Ishikawa (cell line): Measurements from ENCODE around the gene RSPH3.

Source experiments
- CEBPB ChIP-seq: IDR thresholded peaks from 2 replicates; pipeline ENCODE4 v1.6.1; 2012
- CREB1 ChIP-seq: IDR thresholded peaks from 2 replicates; pipeline ENCODE4 v1.6.1; 2012; ENCODE audit warnings: low read depth
- EGR1 ChIP-seq: IDR thresholded peaks from 2 replicates; pipeline ENCODE4 v1.6.1; 2012
- EP300 ChIP-seq: IDR thresholded peaks from 2 replicates; pipeline ENCODE4 v1.6.1; 2012; ENCODE audit warnings: borderline replicate concordance
- FOXM1 ChIP-seq: IDR thresholded peaks from 2 replicates; pipeline ENCODE4 v1.6.1; 2012; ENCODE audit warnings: low read depth, borderline replicate concordance
- NFIC ChIP-seq: IDR thresholded peaks from 2 replicates; pipeline ENCODE4 v1.6.1; 2012
- RAD21 ChIP-seq: IDR thresholded peaks from 2 replicates; pipeline ENCODE4 v1.6.1; 2012; ENCODE audit warnings: low read depth
- TAF1 ChIP-seq: IDR thresholded peaks from 2 replicates; pipeline ENCODE4 v1.6.1; 2012; ENCODE audit warnings: low read depth, mild to moderate bottlenecking
- TCF12 ChIP-seq: IDR thresholded peaks from 2 replicates; pipeline ENCODE4 v1.6.1; 2012; ENCODE audit warnings: low read depth
- TEAD4 ChIP-seq: IDR thresholded peaks from 2 replicates; pipeline ENCODE4 v1.6.1; 2012
- YY1 ChIP-seq: IDR thresholded peaks from 2 replicates; pipeline ENCODE4 v1.6.1; 2012; ENCODE audit warnings: low read depth
- ZBTB7A ChIP-seq: IDR thresholded peaks from 2 replicates; pipeline ENCODE4 v1.6.1; 2012; ENCODE audit warnings: low read depth
- TF ChIP-seq, protein P1 (sequence below): IDR thresholded peaks from 2 replicates; pipeline ENCODE4 v1.6.1; 2012
- TF ChIP-seq, protein P2 (sequence below): IDR thresholded peaks from 2 replicates; pipeline ENCODE4 v1.6.1; 2012; ENCODE audit warnings: low read depth, mild to moderate bottlenecking
- TF ChIP-seq, protein P3 (sequence below): IDR thresholded peaks from 2 replicates; pipeline ENCODE4 v1.6.1; 2012

RSPH3 gene

DNA sequence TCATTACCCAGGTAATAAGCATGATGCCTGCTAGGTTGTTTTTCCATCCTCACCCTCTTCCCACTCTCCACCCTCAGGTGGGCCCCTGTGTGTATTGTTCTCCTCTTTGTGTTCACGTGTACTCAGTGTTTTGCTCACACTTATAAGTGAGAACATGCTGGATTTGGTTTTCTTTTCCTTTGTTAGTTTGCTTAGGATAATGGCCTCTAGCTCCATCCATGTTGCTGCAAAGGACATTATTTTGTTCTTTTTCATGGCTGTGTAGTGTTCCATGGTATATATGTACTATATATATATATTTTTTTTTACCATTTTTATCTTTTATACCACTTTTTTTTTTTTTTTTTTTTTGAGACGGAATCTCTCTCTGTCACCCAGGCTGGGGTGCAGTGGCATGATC is 71.9 kb downstream of the RSPH3 start:
- TF ChIP-seq TAF1 (no peak), YY1 (no peak), ZBTB7A (no peak), TEAD4 (no peak)

DNA sequence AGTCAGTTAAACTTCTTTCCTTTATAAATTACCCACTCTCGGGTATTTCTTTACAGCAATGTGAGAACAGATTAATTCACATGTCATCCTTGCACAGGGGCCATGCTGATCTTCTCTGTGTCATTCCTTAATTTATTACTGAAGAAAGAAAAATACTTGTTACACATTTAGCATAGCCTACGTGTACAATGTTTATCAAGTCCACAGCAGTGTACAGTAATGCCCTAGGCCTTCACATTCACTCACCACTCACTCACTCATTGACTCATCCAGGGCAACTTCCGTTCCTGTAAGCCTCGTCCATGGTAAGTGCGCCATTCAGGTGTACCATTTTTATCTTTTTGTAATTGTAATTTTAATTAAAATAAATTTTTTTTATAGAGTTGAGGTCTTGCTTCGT is 73.6 kb downstream of the RSPH3 start:
- TF ChIP-seq ZBTB7A (no peak), TAF1 (no peak), TCF12 (no peak)
- TF ChIP-seq, protein P1, sequence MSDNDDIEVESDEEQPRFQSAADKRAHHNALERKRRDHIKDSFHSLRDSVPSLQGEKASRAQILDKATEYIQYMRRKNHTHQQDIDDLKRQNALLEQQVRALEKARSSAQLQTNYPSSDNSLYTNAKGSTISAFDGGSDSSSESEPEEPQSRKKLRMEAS: no peak

DNA sequence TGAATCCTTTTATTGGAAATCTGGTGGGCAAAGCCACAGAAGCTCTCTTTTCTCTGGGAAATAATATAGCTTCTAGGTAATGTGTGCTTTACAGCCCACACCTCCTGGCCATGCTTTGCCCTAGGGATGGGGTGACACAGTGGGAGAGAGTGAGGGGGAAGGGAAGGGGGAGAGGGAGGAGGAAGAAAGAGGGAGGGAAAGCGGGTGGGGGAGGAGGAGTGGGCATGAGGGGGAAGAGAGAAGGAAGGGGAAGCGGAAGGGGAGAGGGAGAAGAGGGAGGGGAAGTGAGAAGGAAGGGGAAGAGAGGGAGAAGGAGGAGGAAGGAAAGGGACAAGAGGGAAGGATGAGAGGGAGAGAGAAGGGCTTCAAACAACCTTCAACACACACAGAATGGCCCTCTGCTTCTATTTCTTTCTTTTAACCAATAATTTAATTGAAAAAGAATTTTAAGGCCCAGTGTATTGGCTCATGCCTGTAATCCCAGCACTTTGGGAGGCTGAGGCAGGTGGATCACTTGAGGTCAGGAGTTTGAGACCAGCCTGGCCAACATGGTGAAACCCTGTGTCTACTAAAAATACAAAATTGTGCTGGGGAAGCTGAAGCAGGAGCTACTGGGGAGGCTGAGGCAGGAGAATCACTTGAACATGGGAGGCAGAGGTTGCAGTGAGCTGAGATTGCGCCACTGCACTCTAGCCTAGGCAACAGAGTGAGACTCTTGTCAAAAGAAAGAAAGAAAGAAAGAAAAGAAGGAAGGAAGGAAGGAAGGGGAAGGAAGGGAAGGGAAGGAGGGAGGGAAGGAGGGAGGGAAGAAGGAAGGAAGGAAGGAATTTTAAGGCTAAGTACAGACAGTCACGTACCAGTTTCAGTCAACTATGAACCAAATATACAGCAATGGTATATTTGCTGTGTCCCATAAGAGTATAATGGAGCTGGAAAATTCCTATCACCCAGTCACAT is 75.2 kb downstream of the RSPH3 start:
- TF ChIP-seq, protein P2, sequence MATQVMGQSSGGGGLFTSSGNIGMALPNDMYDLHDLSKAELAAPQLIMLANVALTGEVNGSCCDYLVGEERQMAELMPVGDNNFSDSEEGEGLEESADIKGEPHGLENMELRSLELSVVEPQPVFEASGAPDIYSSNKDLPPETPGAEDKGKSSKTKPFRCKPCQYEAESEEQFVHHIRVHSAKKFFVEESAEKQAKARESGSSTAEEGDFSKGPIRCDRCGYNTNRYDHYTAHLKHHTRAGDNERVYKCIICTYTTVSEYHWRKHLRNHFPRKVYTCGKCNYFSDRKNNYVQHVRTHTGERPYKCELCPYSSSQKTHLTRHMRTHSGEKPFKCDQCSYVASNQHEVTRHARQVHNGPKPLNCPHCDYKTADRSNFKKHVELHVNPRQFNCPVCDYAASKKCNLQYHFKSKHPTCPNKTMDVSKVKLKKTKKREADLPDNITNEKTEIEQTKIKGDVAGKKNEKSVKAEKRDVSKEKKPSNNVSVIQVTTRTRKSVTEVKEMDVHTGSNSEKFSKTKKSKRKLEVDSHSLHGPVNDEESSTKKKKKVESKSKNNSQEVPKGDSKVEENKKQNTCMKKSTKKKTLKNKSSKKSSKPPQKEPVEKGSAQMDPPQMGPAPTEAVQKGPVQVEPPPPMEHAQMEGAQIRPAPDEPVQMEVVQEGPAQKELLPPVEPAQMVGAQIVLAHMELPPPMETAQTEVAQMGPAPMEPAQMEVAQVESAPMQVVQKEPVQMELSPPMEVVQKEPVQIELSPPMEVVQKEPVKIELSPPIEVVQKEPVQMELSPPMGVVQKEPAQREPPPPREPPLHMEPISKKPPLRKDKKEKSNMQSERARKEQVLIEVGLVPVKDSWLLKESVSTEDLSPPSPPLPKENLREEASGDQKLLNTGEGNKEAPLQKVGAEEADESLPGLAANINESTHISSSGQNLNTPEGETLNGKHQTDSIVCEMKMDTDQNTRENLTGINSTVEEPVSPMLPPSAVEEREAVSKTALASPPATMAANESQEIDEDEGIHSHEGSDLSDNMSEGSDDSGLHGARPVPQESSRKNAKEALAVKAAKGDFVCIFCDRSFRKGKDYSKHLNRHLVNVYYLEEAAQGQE: no peak
- TF ChIP-seq ZBTB7A (no peak), NFIC (no peak), TAF1 (no peak), FOXM1 (no peak), CEBPB (no peak), RAD21 (no peak), TEAD4 (no peak)

DNA sequence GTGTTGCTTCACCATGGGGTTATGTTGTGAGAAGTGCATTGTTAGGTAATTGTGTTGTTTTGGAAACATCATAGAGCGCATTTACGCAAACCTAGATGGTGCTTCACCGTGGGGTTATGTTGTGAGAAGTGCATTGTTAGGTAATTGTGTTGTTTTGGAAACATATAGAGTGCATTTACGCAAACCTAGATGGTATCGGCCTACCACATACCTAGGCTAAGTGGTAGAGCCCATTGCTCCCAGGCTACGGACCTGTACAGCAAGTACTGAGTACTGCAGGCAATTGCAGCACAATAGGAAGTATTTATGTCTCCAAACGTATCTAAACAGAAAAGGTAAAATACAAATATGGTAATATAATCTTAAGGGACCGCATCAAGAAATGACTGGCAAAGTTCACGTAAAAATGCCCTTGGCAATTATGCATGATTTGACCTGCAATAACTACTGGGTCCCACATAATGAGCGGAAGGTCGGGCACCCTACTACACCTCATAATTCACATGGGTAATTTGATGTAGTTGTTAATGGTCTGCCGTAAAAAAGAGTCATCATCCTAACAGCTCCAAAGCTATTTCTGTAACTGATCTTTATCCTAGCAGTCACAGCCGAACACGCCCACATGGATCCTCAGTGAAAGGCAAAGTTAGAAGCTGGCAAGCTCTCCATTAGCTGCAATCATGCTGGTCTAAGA is 76.0 kb downstream of the RSPH3 start:
- TF ChIP-seq EGR1 (no peak), CREB1 (no peak), RAD21 (no peak), TCF12 (no peak), EP300 (no peak), TAF1 (no peak), ZBTB7A (no peak), YY1 (no peak), FOXM1 (no peak), TEAD4 (no peak), NFIC (no peak), CEBPB (no peak)
- TF ChIP-seq, protein P1: no peak
- TF ChIP-seq, protein P3, sequence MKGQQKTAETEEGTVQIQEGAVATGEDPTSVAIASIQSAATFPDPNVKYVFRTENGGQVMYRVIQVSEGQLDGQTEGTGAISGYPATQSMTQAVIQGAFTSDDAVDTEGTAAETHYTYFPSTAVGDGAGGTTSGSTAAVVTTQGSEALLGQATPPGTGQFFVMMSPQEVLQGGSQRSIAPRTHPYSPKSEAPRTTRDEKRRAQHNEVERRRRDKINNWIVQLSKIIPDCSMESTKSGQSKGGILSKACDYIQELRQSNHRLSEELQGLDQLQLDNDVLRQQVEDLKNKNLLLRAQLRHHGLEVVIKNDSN: no peak
- TF ChIP-seq, protein P2: no peak
